Measurements from ENCODE around the gene LRP2.

The LRP2 gene

GRCh38 chr2:169164311-169164710 lies 198.0 kb downstream of the LRP2 start:
- Histone ChIP-seq H3K27ac (ENCODE audit: low read depth, low read length) (no peak overlapping the region), H3K4me1 (ENCODE audit: control insufficient read depth in 1 of 2, insufficient read depth in 2 of 2, low read length in 2 of 2) (peaks cover 4 to 15% of the 10 kb centered on the region in 2 donors), H3K36me3 (ENCODE audit: control insufficient read depth in 1 of 2, insufficient read depth in 2 of 2, low read length in 2 of 2) (no peaks in the 10 kb centered on the region), H3K9me3 (ENCODE audit: control insufficient read depth in 1 of 2, low read length in 2 of 2) (no peaks in the 10 kb centered on the region), H3K4me3 (ENCODE audit: low read depth in 1 of 2, low read length in 2 of 2) (no peak overlapping the region), H3K9ac (ENCODE audit: low read depth in 1 of 2, low read length in 2 of 2) (no peak overlapping the region), H3K27me3 (ENCODE audit: control insufficient read depth in 1 of 2, insufficient read depth in 2 of 2, low read length in 2 of 2) (no peaks in the 10 kb centered on the region)

GRCh38 chr2:169162613-169163012 lies 199.7 kb downstream of the LRP2 start:
- H3K9me3 ChIP-seq (ENCODE audit: control insufficient read depth in 1 of 2, low read length in 2 of 2) = no peaks in the 10 kb centered on the region
- H3K9ac ChIP-seq (ENCODE audit: low read depth in 1 of 2, low read length in 2 of 2) = no peak overlapping the region
- H3K4me3 ChIP-seq (ENCODE audit: low read depth in 1 of 2, low read length in 2 of 2) = no peak overlapping the region
- no peaks in the 10 kb centered on the region for H3K36me3 ChIP-seq (ENCODE audit: control insufficient read depth in 1 of 2, insufficient read depth in 2 of 2, low read length in 2 of 2)
- peaks cover 4 to 15% of the 10 kb centered on the region in 2 donors for H3K4me1 ChIP-seq (ENCODE audit: control insufficient read depth in 1 of 2, insufficient read depth in 2 of 2, low read length in 2 of 2)
- H3K27me3 ChIP-seq (ENCODE audit: control insufficient read depth in 1 of 2, insufficient read depth in 2 of 2, low read length in 2 of 2) = no peaks in the 10 kb centered on the region
- no peak overlapping the region for H3K27ac ChIP-seq (ENCODE audit: low read depth, low read length)

GRCh38 chr2:169160926-169161481 lies 201.3 kb downstream of the LRP2 start:
- no peaks in the 10 kb centered on the region for H3K9me3 ChIP-seq (ENCODE audit: control insufficient read depth in 1 of 2, low read length in 2 of 2)

GRCh38 chr2:169159686-169160085 lies 202.6 kb downstream of the LRP2 start:
- Histone ChIP-seq H3K27ac (ENCODE audit: low read depth, low read length) (no peak overlapping the region), H3K4me1 (ENCODE audit: control insufficient read depth in 1 of 2, insufficient read depth in 2 of 2, low read length in 2 of 2) (peaks cover 4 to 9% of the 10 kb centered on the region in 2 donors), H3K9ac (ENCODE audit: low read depth in 1 of 2, low read length in 2 of 2) (no peak overlapping the region), H3K9me3 (ENCODE audit: control insufficient read depth in 1 of 2, low read length in 2 of 2) (no peaks in the 10 kb centered on the region), H3K36me3 (ENCODE audit: control insufficient read depth in 1 of 2, insufficient read depth in 2 of 2, low read length in 2 of 2) (no peaks in the 10 kb centered on the region), H3K27me3 (ENCODE audit: control insufficient read depth in 1 of 2, insufficient read depth in 2 of 2, low read length in 2 of 2) (no peaks in the 10 kb centered on the region), H3K4me3 (ENCODE audit: low read depth in 1 of 2, low read length in 2 of 2) (no peak overlapping the region)

More at GRCh38 chr2:169160926-169161481, 201.3 kb downstream of the LRP2 start:
- no peak overlapping the region for H3K9ac ChIP-seq (ENCODE audit: low read depth in 1 of 2, low read length in 2 of 2)
- no peak overlapping the region for H3K27ac ChIP-seq (ENCODE audit: low read depth, low read length)
- H3K27me3 ChIP-seq (ENCODE audit: control insufficient read depth in 1 of 2, insufficient read depth in 2 of 2, low read length in 2 of 2) = no peaks in the 10 kb centered on the region
- H3K36me3 ChIP-seq (ENCODE audit: control insufficient read depth in 1 of 2, insufficient read depth in 2 of 2, low read length in 2 of 2) = no peaks in the 10 kb centered on the region
- H3K4me3 ChIP-seq (ENCODE audit: low read depth in 1 of 2, low read length in 2 of 2) = no peak overlapping the region
- peaks cover 4 to 15% of the 10 kb centered on the region in 2 donors for H3K4me1 ChIP-seq (ENCODE audit: control insufficient read depth in 1 of 2, insufficient read depth in 2 of 2, low read length in 2 of 2)

- Histone ChIP-seq H3K36me3 (ENCODE audit: control insufficient read depth in 1 of 2, insufficient read depth in 2 of 2, low read length in 2 of 2) (no peaks in the 10 kb centered on the region), H3K4me1 (ENCODE audit: control insufficient read depth in 1 of 2, insufficient read depth in 2 of 2, low read length in 2 of 2) (peaks cover 0 to 5% of the 10 kb centered on the region in 2 donors)
Observed at GRCh38 chr2:169158874-169159273, 203.5 kb downstream of the LRP2 start.

GRCh38 chr2:169146220-169146619 lies 216.1 kb downstream of the LRP2 start:
- Histone ChIP-seq H3K4me1 (ENCODE audit: control insufficient read depth in 1 of 2, insufficient read depth in 2 of 2, low read length in 2 of 2) (no peaks in the 10 kb centered on the region), H3K36me3 (ENCODE audit: control insufficient read depth in 1 of 2, insufficient read depth in 2 of 2, low read length in 2 of 2) (no peaks in the 10 kb centered on the region), H3K27ac (ENCODE audit: low read depth, low read length) (no peak overlapping the region), H3K27me3 (ENCODE audit: control insufficient read depth in 1 of 2, insufficient read depth in 2 of 2, low read length in 2 of 2) (no peaks in the 10 kb centered on the region), H3K9me3 (ENCODE audit: control insufficient read depth in 1 of 2, low read length in 2 of 2) (no peaks in the 10 kb centered on the region), H3K9ac (ENCODE audit: low read depth in 1 of 2, low read length in 2 of 2) (no peak overlapping the region), H3K4me3 (ENCODE audit: low read depth in 1 of 2, low read length in 2 of 2) (no peak overlapping the region)

More at GRCh38 chr2:169158874-169159273, 203.5 kb downstream of the LRP2 start:
- H3K9me3 ChIP-seq (ENCODE audit: control insufficient read depth in 1 of 2, low read length in 2 of 2) = no peaks in the 10 kb centered on the region
- H3K27me3 ChIP-seq (ENCODE audit: control insufficient read depth in 1 of 2, insufficient read depth in 2 of 2, low read length in 2 of 2) = no peaks in the 10 kb centered on the region
- H3K9ac ChIP-seq (ENCODE audit: low read depth in 1 of 2, low read length in 2 of 2) = no peak overlapping the region
- no peak overlapping the region for H3K4me3 ChIP-seq (ENCODE audit: low read depth in 1 of 2, low read length in 2 of 2)
- H3K27ac ChIP-seq (ENCODE audit: low read depth, low read length) = no peak overlapping the region

GRCh38 chr2:169143998-169144397 lies 218.3 kb downstream of the LRP2 start:
- no peaks in the 10 kb centered on the region for H3K27me3 ChIP-seq (ENCODE audit: control insufficient read depth in 1 of 2, insufficient read depth in 2 of 2, low read length in 2 of 2)
- no peak overlapping the region for H3K9ac ChIP-seq (ENCODE audit: low read depth in 1 of 2, low read length in 2 of 2)
- H3K4me1 ChIP-seq (ENCODE audit: control insufficient read depth in 1 of 2, insufficient read depth in 2 of 2, low read length in 2 of 2) = no peaks in the 10 kb centered on the region
- no peak overlapping the region for H3K4me3 ChIP-seq (ENCODE audit: low read depth in 1 of 2, low read length in 2 of 2)
- no peaks in the 10 kb centered on the region for H3K9me3 ChIP-seq (ENCODE audit: control insufficient read depth in 1 of 2, low read length in 2 of 2)
- no peaks in the 10 kb centered on the region for H3K36me3 ChIP-seq (ENCODE audit: control insufficient read depth in 1 of 2, insufficient read depth in 2 of 2, low read length in 2 of 2)
- no peak overlapping the region for H3K27ac ChIP-seq (ENCODE audit: low read depth, low read length)

DNA sequence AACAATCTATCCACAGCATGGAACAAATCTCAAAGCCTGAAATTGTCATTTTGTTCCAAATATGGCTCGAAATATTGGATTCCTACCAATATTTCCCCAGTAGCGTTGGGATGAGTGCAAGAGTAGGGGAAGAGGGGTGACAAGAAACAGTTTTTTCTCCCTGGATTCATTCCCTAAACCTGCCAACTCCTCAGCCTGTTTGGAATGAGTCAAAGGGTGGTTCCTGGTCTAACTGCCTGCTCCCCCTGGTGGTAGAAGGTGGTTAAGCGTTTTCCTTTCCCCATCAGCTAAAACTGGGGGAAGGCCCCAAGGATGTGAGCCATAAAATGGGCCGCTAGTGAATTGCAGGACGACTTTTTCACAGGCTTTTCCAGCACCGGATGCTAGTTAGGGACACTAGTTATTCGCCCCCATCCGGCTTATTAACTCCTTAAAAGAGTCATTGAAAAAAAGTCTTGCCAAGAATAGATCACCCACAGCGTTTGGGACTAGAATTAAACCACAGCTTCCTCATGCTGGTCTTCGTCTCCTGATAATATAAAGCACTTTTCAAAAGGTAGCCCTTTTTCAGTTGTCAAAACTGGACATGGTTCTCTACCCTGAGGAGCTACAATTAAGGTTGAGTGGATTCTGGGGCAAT lies 220.5 kb downstream of the LRP2 start:
- Histone ChIP-seq H3K27ac (ENCODE audit: low read depth, low read length) (no peak overlapping the region), H3K4me3 (ENCODE audit: low read depth in 1 of 2, low read length in 2 of 2) (no peak overlapping the region), H3K4me1 (ENCODE audit: control insufficient read depth in 1 of 2, insufficient read depth in 2 of 2, low read length in 2 of 2) (no peaks in the 10 kb centered on the region), H3K9ac (ENCODE audit: low read depth in 1 of 2, low read length in 2 of 2) (no peak overlapping the region), H3K9me3 (ENCODE audit: control insufficient read depth in 1 of 2, low read length in 2 of 2) (no peaks in the 10 kb centered on the region), H3K27me3 (ENCODE audit: control insufficient read depth in 1 of 2, insufficient read depth in 2 of 2, low read length in 2 of 2) (no peaks in the 10 kb centered on the region), H3K36me3 (ENCODE audit: control insufficient read depth in 1 of 2, insufficient read depth in 2 of 2, low read length in 2 of 2) (no peaks in the 10 kb centered on the region)

DNA sequence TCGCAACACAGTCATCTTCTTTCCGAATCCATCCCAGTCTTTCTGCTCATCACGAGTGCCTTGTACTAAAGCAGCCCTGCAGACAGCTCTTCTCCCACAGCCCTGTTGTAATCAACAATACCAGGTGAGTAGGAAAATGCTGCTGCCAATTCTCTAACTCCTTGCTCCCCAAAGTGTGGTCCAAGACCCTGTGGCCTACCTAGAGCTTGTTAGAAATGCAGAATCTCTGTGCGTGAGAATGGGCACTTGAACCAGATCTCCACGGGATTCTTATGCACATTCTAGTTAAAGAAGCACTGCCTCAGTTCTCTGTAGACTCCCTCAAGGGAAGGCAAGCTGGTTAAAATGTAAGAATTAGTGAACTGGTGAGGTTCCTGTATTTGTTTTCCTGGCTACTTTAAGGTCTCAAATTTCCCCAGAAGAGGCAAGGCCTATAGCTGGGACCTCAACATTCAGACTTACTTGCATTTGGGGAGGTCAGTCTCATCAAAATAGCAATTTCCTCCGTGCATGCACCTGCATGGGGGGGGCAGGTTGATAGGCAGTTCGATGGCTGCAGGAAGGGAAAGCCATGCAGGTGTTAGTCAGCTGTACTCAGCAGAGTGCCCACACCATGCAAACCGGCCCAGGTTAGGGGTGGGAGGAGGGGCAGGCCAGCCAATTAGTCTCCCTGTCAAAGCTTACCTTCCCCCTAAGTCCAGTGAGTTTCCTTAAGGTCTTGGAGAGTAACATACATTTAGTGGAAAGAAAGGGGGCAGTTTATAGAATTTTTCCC lies 222.2 kb downstream of the LRP2 start:
- Histone ChIP-seq H3K4me3 (ENCODE audit: low read depth in 1 of 2, low read length in 2 of 2) (no peak overlapping the region), H3K9ac (ENCODE audit: low read depth in 1 of 2, low read length in 2 of 2) (no peak overlapping the region), H3K27ac (ENCODE audit: low read depth, low read length) (no peak overlapping the region)

DNA sequence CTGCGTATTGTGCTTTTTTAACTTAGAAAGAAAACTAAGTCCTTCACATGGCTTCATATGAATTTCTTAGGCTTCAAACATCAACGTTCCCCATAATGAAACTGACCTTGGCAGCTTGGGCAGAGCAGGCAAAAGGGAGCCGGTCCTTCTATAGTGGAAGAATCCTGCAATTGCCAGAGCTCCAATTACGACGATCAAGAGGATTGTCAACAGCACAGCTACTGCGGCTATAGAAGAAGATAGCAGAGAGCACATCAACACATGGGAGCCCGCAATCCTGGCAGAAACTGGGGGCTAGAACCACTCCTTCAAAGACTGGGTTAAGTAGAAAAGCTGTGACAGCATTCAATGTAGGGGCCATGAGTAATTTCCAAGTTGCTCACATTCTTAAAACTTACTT lies 223.2 kb downstream of the LRP2 start:
- Histone ChIP-seq H3K27me3 (ENCODE audit: control insufficient read depth in 1 of 2, insufficient read depth in 2 of 2, low read length in 2 of 2) (no peaks in the 10 kb centered on the region), H3K9me3 (ENCODE audit: control insufficient read depth in 1 of 2, low read length in 2 of 2) (no peaks in the 10 kb centered on the region), H3K27ac (ENCODE audit: low read depth, low read length) (no peak overlapping the region), H3K9ac (ENCODE audit: low read depth in 1 of 2, low read length in 2 of 2) (no peak overlapping the region), H3K4me3 (ENCODE audit: low read depth in 1 of 2, low read length in 2 of 2) (no peak overlapping the region), H3K36me3 (ENCODE audit: control insufficient read depth in 1 of 2, insufficient read depth in 2 of 2, low read length in 2 of 2) (no peaks in the 10 kb centered on the region), H3K4me1 (ENCODE audit: control insufficient read depth in 1 of 2, insufficient read depth in 2 of 2, low read length in 2 of 2) (no peaks in the 10 kb centered on the region)

More for the DNA sequence above, 222.2 kb downstream of the LRP2 start:
- Histone ChIP-seq H3K36me3 (ENCODE audit: control insufficient read depth in 1 of 2, insufficient read depth in 2 of 2, low read length in 2 of 2) (no peaks in the 10 kb centered on the region), H3K4me1 (ENCODE audit: control insufficient read depth in 1 of 2, insufficient read depth in 2 of 2, low read length in 2 of 2) (no peaks in the 10 kb centered on the region), H3K27me3 (ENCODE audit: control insufficient read depth in 1 of 2, insufficient read depth in 2 of 2, low read length in 2 of 2) (no peaks in the 10 kb centered on the region), H3K9me3 (ENCODE audit: control insufficient read depth in 1 of 2, low read length in 2 of 2) (no peaks in the 10 kb centered on the region)
